HCT116 (cell line): ENCODE measurements around the gene ZYX. TPM values are rescaled to one million over a fixed set of nuclear protein-coding genes. Genes with fewer than 3 reads are reported as not detected.

Source experiments
- ATAC-seq: fragments of 200-7000 bp; cut with Tn5 transposase; 2 replicates; pipeline ENCODE4 v1.9.1; 2020; ENCODE audit warnings: mild to moderate bottlenecking, moderate library complexity
- BruUV-seq: library from RNA; stranded (reverse); fragments of 400-500 nt; replicated peaks from 2 replicates; lab custom pipeline; 2021; lab: Mats Ljungman, UMichigan
- CTCF ChIA-PET: fragments of 300-600 bp; sonication (Branson Sonifier 250); formaldehyde crosslinking; loops from one replicate; lab custom pipeline; 2021; ENCODE audit warnings: antibody characterized with exemption; lab: Charles Lee
- POLR2A ChIA-PET: fragments of 300-600, 350-600 bp; sonication (Branson Sonifier 250); formaldehyde crosslinking; loops from one replicate; lab custom pipeline; 2021; ENCODE audit warnings: antibody characterized with exemption; lab: Charles Lee
- RAD21 ChIA-PET, 2 experiments: fragments of 300-600 bp; sonication (Branson Sonifier 250); formaldehyde crosslinking; loops; one replicate each; lab custom pipeline; 2023; ENCODE audit warnings: low total read pairs in 2 of 2; ENCODE audit not compliant: uncharacterized antibody in 2 of 2, unreplicated experiment in 2 of 2, low non-redundant PET in 1 of 2; lab: Charles Lee
- DNase-seq: peaks from one replicate; pipeline ENCODE4 v3.0.0-alpha.2; 2010; ENCODE audit warnings: low read depth, low spot score
- H2AFZ ChIP-seq: fragments of 200-600 bp; shearing (Covaris generic), sonication (generic); 2 replicates; pipeline ENCODE4 v1.6.1; 2017; ENCODE audit warnings: low read depth, mixed run types, mixed read lengths, antibody characterized with exemption, low read length; ENCODE audit not compliant: poor library complexity, severe bottlenecking
- H3K27ac ChIP-seq: 2 replicates; pipeline ENCODE4 v1.5.1; 2012; ENCODE audit warnings: low read depth, low read length
- H3K27me3 ChIP-seq: fragments of 200-600 bp; sonication (generic); 2 replicates; pipeline ENCODE4 v1.6.1; 2016; ENCODE audit warnings: mixed run types, low read length, mixed read lengths; ENCODE audit not compliant: insufficient read depth
- H3K36me3 ChIP-seq, 2 experiments: fragments of 200-500 bp in 1 of 2; fragments of 200-600 bp in 1 of 2; sonication (Bioruptor generic) in 1 of 2; sonication (generic) in 1 of 2; 2 replicates each; pipeline versions ENCODE4 v1.5.1 to v1.6.1; 2014 to 2016; ENCODE audit warnings: low read length in 2 of 2, inconsistent platforms in 1 of 2, mixed read lengths in 1 of 2, mixed run types in 1 of 2; ENCODE audit not compliant: insufficient read depth in 2 of 2, control insufficient read depth in 1 of 2
- H3K4me1 ChIP-seq, 2 experiments: fragments of 200-600 bp in 1 of 2; sonication (generic) in 1 of 2; 2 replicates each; pipeline versions ENCODE4 v1.5.1 to v1.6.1; 2012 to 2017; ENCODE audit warnings: low read length in 2 of 2, inconsistent platforms in 1 of 2, mild to moderate bottlenecking in 1 of 2, mixed read lengths in 1 of 2, mixed run types in 1 of 2, moderate library complexity in 1 of 2; ENCODE audit not compliant: insufficient read depth in 2 of 2, control insufficient read depth in 1 of 2
- H3K4me2 ChIP-seq: fragments of 200-600 bp; sonication (generic); 2 replicates; pipeline ENCODE4 v1.6.1; 2017; ENCODE audit warnings: mixed run types, low read length, mixed read lengths
- H3K4me3 ChIP-seq, 2 experiments: fragments of 200-600 bp in 1 of 2; sonication (generic) in 1 of 2; replicated peaks in 1 of 2; 2 replicates each; pipeline ENCODE4 v1.5.1; 2011 to 2016; ENCODE audit warnings: low read length in 2 of 2, control low read depth in 1 of 2, low read depth in 1 of 2, mild to moderate bottlenecking in 1 of 2, mixed read lengths in 1 of 2, mixed run types in 1 of 2
- H3K79me2 ChIP-seq: fragments of 200-600 bp; sonication (generic); 2 replicates; pipeline ENCODE4 v1.6.1; 2017; ENCODE audit warnings: mild to moderate bottlenecking, mixed run types, low read length, moderate library complexity, mixed read lengths; ENCODE audit not compliant: insufficient read depth
- H3K9ac ChIP-seq: fragments of 200-600 bp; sonication (generic); 2 replicates; pipeline ENCODE4 v1.6.1; 2016; ENCODE audit warnings: low read length, mixed read lengths
- H3K9me2 ChIP-seq: fragments of 200-600 bp; sonication (generic), shearing (Covaris generic); 2 replicates; pipeline ENCODE4 v1.6.1; 2017; ENCODE audit warnings: mixed run types, mild to moderate bottlenecking, moderate library complexity; ENCODE audit not compliant: insufficient read depth
- H3K9me3 ChIP-seq, 2 experiments: fragments of 200-500 bp in 1 of 2; fragments of 200-600 bp in 1 of 2; sonication (Bioruptor generic) in 1 of 2; sonication (generic) in 1 of 2; 2 replicates each; pipeline ENCODE4 v1.6.1; 2014 to 2017; ENCODE audit warnings: low read length in 2 of 2, mixed read lengths in 2 of 2, inconsistent platforms in 1 of 2, low read depth in 1 of 2, mild to moderate bottlenecking in 1 of 2, mixed run types in 1 of 2, moderate library complexity in 1 of 2; ENCODE audit not compliant: control insufficient read depth in 1 of 2, insufficient read depth in 1 of 2
- H4K20me1 ChIP-seq: fragments of 200-600 bp; sonication (generic), shearing (Covaris generic); 2 replicates; pipeline ENCODE4 v1.6.1; 2017; ENCODE audit warnings: mixed run types, mild to moderate bottlenecking, moderate library complexity; ENCODE audit not compliant: insufficient read depth
- ATF3 ChIP-seq: IDR thresholded peaks from 2 replicates; pipeline ENCODE4 v1.6.1; 2012
- EGR1 ChIP-seq: IDR thresholded peaks from 2 replicates; pipeline ENCODE4 v1.6.1; 2012; ENCODE audit warnings: low read depth
- EZH2phosphoT487 ChIP-seq: fragments of 200-600 bp; IDR thresholded peaks from 2 replicates; pipeline ENCODE4 v1.6.1; 2018; ENCODE audit warnings: antibody characterized with exemption, borderline replicate concordance
- FOSL1 ChIP-seq: IDR thresholded peaks from 2 replicates; pipeline ENCODE4 v1.6.1; 2012; ENCODE audit warnings: low read depth
- JUND ChIP-seq: IDR thresholded peaks from 2 replicates; pipeline ENCODE4 v1.6.1; 2012
- POLR2AphosphoS5 ChIP-seq: IDR thresholded peaks from 2 replicates; pipeline ENCODE4 v1.6.1; 2011; ENCODE audit warnings: mild to moderate bottlenecking, low read depth, low read length, moderate library complexity
- RAD21 ChIP-seq: IDR thresholded peaks from 2 replicates; pipeline ENCODE4 v1.6.1; 2012; ENCODE audit warnings: low read depth, mild to moderate bottlenecking
- SP1 ChIP-seq: IDR thresholded peaks from 2 replicates; pipeline ENCODE4 v1.6.1; 2012; ENCODE audit warnings: low read depth
- SRF ChIP-seq: IDR thresholded peaks from 2 replicates; pipeline ENCODE4 v1.6.1; 2012; ENCODE audit warnings: low read depth
- TCF7L2 ChIP-seq: IDR thresholded peaks from 2 replicates; pipeline ENCODE4 v1.7.0; 2011; ENCODE audit warnings: borderline replicate concordance, inconsistent platforms; ENCODE audit not compliant: insufficient read depth, insufficient read length; ENCODE audit errors: extremely low read depth
- ZFX ChIP-seq: fragments of 450-650 bp; IDR thresholded peaks from 2 replicates; pipeline ENCODE4 v1.6.1; 2017
- ZNF274 ChIP-seq: fragments of 200-500 bp; sonication (Bioruptor generic); IDR thresholded peaks from 2 replicates; pipeline ENCODE4 v1.6.1; 2014; ENCODE audit warnings: mild to moderate bottlenecking, low read depth, low read length, inconsistent platforms
- intact Hi-C: fragments of 100-400 bp; cut with micrococcal nuclease; formaldehyde crosslinking; loops from 2 replicates; pipeline ENCODE4 v1.10.0; 2022
- total RNA-seq: library from RNA; stranded (reverse); gene quantifications from one replicate; pipeline ENCODE4 v1.2.1, GENCODE V29; 2021; ENCODE audit not compliant: unreplicated experiment
- TF ChIP-seq, protein P1 (sequence below): IDR thresholded peaks from 2 replicates; pipeline ENCODE4 v1.6.1; 2012
- TF ChIP-seq, protein P2 (sequence below): IDR thresholded peaks from 2 replicates; pipeline ENCODE4 v1.6.1; 2012; ENCODE audit warnings: low read depth
- TF ChIP-seq, protein P3 (sequence below), 3 experiments: fragments of 200-600 bp in 1 of 3; sonication (generic) in 1 of 3; IDR thresholded peaks in 2 of 3; conservative IDR thresholded peaks in 1 of 3; 2 replicates each; pipeline ENCODE4 v1.5.1; 2012 to 2017; ENCODE audit warnings: low read depth in 2 of 3, low read length in 2 of 3, antibody characterized with exemption in 1 of 3, borderline replicate concordance in 1 of 3, control low read depth in 1 of 3, mild to moderate bottlenecking in 1 of 3, mixed read lengths in 1 of 3, mixed run types in 1 of 3, moderate library complexity in 1 of 3; ENCODE audit not compliant: insufficient read depth in 1 of 3
- TF ChIP-seq, protein P4 (sequence below): IDR thresholded peaks from 2 replicates; pipeline ENCODE4 v1.6.1; 2011; ENCODE audit warnings: mild to moderate bottlenecking, low read length, moderate library complexity; ENCODE audit not compliant: insufficient replicate concordance; ENCODE audit errors: extremely low read depth

The ZYX gene
- total RNA-seq, 1 experiment from 2014 or later = 144 TPM

DNA sequence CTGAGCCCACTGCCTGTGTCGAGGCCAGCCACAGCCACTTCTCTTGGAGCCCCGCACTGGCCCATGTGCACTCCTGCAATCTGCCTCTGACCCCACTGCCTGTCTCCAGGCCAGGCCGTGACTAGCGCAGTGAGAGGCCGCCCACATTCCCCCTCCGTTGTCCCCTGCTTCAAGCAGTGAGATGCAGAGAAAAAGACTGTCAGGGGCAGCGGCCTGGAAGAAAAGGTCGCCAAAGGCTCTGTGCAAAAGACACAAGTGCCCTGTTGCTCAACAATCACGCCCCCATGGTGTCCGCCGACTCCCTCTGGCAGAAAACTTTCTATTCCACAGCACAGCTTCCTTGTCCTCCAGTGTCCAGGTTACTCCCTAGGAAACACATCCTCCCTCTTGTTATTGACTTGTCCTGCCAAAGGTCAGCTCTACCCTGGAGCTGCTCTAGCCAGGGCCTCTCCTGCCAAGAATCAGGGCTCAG lies 28.6 kb upstream of the ZYX start:
- no peak overlapping the region for H2AFZ ChIP-seq
- H3K9me2 ChIP-seq = no peaks in the 10 kb centered on the region
- intact Hi-C loops = no loop called here
- H3K4me1 ChIP-seq = no peaks in the 10 kb centered on the region
- H3K27ac ChIP-seq = no peak overlapping the region
- no peaks in the 10 kb centered on the region for H3K79me2 ChIP-seq
- no peaks in the 10 kb centered on the region for H3K27me3 ChIP-seq
- H3K36me3 ChIP-seq = no peaks in the 10 kb centered on the region
- ATAC-seq (no peak), DNase-seq (no peak)
- H4K20me1 ChIP-seq = no peaks in the 10 kb centered on the region
- H3K4me2 ChIP-seq = no peak overlapping the region
- H3K4me3 ChIP-seq = no peak overlapping the region
- RAD21 ChIA-PET = no interaction called here
- CTCF ChIA-PET = no interaction called here
- no peaks in the 10 kb centered on the region for H3K9me3 ChIP-seq
- POLR2A ChIA-PET = no interaction called here
- no TSS peak for BruUV-seq
- no peak overlapping the region for H3K9ac ChIP-seq
- TF ChIP-seq SRF = no peak
- TF ChIP-seq, protein P1, sequence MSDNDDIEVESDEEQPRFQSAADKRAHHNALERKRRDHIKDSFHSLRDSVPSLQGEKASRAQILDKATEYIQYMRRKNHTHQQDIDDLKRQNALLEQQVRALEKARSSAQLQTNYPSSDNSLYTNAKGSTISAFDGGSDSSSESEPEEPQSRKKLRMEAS = no peak
- TF ChIP-seq ZFX = no peak
- no peak for TF ChIP-seq JUND
- no peak for TF ChIP-seq RAD21
- TF ChIP-seq EZH2phosphoT487 = no peak
- TF ChIP-seq, protein P2, sequence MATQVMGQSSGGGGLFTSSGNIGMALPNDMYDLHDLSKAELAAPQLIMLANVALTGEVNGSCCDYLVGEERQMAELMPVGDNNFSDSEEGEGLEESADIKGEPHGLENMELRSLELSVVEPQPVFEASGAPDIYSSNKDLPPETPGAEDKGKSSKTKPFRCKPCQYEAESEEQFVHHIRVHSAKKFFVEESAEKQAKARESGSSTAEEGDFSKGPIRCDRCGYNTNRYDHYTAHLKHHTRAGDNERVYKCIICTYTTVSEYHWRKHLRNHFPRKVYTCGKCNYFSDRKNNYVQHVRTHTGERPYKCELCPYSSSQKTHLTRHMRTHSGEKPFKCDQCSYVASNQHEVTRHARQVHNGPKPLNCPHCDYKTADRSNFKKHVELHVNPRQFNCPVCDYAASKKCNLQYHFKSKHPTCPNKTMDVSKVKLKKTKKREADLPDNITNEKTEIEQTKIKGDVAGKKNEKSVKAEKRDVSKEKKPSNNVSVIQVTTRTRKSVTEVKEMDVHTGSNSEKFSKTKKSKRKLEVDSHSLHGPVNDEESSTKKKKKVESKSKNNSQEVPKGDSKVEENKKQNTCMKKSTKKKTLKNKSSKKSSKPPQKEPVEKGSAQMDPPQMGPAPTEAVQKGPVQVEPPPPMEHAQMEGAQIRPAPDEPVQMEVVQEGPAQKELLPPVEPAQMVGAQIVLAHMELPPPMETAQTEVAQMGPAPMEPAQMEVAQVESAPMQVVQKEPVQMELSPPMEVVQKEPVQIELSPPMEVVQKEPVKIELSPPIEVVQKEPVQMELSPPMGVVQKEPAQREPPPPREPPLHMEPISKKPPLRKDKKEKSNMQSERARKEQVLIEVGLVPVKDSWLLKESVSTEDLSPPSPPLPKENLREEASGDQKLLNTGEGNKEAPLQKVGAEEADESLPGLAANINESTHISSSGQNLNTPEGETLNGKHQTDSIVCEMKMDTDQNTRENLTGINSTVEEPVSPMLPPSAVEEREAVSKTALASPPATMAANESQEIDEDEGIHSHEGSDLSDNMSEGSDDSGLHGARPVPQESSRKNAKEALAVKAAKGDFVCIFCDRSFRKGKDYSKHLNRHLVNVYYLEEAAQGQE = no peak
- no peak for TF ChIP-seq TCF7L2
- no peak for TF ChIP-seq POLR2AphosphoS5
- TF ChIP-seq SP1 = no peak
- TF ChIP-seq ZNF274 = no peak
- TF ChIP-seq EGR1 = no peak
- TF ChIP-seq ATF3 = no peak
- no peak for TF ChIP-seq FOSL1
- TF ChIP-seq, protein P3, sequence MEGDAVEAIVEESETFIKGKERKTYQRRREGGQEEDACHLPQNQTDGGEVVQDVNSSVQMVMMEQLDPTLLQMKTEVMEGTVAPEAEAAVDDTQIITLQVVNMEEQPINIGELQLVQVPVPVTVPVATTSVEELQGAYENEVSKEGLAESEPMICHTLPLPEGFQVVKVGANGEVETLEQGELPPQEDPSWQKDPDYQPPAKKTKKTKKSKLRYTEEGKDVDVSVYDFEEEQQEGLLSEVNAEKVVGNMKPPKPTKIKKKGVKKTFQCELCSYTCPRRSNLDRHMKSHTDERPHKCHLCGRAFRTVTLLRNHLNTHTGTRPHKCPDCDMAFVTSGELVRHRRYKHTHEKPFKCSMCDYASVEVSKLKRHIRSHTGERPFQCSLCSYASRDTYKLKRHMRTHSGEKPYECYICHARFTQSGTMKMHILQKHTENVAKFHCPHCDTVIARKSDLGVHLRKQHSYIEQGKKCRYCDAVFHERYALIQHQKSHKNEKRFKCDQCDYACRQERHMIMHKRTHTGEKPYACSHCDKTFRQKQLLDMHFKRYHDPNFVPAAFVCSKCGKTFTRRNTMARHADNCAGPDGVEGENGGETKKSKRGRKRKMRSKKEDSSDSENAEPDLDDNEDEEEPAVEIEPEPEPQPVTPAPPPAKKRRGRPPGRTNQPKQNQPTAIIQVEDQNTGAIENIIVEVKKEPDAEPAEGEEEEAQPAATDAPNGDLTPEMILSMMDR (IDR thresholded peaks at IDR 0.05 in 2 of 3, conservative IDR thresholded peaks at IDR 0.05 in 1 of 3; ENCODE audit: borderline replicate concordance in 1 of 3, insufficient read depth in 1 of 3, low read depth in 2 of 3, low read length in 2 of 3) = no peak
- TF ChIP-seq, protein P4, sequence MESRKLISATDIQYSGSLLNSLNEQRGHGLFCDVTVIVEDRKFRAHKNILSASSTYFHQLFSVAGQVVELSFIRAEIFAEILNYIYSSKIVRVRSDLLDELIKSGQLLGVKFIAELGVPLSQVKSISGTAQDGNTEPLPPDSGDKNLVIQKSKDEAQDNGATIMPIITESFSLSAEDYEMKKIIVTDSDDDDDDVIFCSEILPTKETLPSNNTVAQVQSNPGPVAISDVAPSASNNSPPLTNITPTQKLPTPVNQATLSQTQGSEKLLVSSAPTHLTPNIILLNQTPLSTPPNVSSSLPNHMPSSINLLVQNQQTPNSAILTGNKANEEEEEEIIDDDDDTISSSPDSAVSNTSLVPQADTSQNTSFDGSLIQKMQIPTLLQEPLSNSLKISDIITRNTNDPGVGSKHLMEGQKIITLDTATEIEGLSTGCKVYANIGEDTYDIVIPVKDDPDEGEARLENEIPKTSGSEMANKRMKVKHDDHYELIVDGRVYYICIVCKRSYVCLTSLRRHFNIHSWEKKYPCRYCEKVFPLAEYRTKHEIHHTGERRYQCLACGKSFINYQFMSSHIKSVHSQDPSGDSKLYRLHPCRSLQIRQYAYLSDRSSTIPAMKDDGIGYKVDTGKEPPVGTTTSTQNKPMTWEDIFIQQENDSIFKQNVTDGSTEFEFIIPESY = no peak
